DMS79 (cell line): ENCODE results near the gene FBN2.
"Not testable (repeated sequence)": the region's sequence is repeated elsewhere in the genome, so short reads cannot be mapped to it uniquely, and the experiment has no call there.

Source experiments
- DNase-seq: peaks from one replicate; lab custom pipeline; 2025; lab: John Stamatoyannopoulos, UW

The FBN2 gene

GRCh38 chr5:128534726-128535125 is 3.3 kb downstream of the FBN2 start:
- no peak for DNase-seq

- DNase-seq = no peak
Measured at GRCh38 chr5:128532776-128533175, 5.3 kb downstream of the FBN2 start.

GRCh38 chr5:128532127-128532526 is 5.9 kb downstream of the FBN2 start:
- no peak for DNase-seq

GRCh38 chr5:128528637-128529255 is 9.3 kb downstream of the FBN2 start:
- DNase-seq = no peak

- no peak for DNase-seq
Measured at GRCh38 chr5:128528126-128528525, 9.9 kb downstream of the FBN2 start.

GRCh38 chr5:128527077-128527476 is 11.0 kb downstream of the FBN2 start:
- no peak for DNase-seq

- DNase-seq = no peak
Measured at GRCh38 chr5:128522336-128522735, 15.7 kb downstream of the FBN2 start.

GRCh38 chr5:128519827-128520226 is 18.2 kb downstream of the FBN2 start:
- no peak for DNase-seq

- DNase-seq = no peak
Measured at GRCh38 chr5:128516978-128517377, 21.1 kb downstream of the FBN2 start.

GRCh38 chr5:128513806-128514205 is 24.2 kb downstream of the FBN2 start:
- DNase-seq = no peak

GRCh38 chr5:128512894-128513293 is 25.2 kb downstream of the FBN2 start:
- no peak for DNase-seq

- no peak for DNase-seq
Measured at GRCh38 chr5:128506643-128507042, 31.4 kb downstream of the FBN2 start.

- DNase-seq = not testable (repeated sequence)
Measured at GRCh38 chr5:128503727-128504126, 34.3 kb downstream of the FBN2 start.

- DNase-seq = no peak
Measured at GRCh38 chr5:128498844-128499455, 39.1 kb downstream of the FBN2 start.

- DNase-seq = no peak
Measured at GRCh38 chr5:128494516-128494915, 43.5 kb downstream of the FBN2 start.

GRCh38 chr5:128493657-128494329 is 44.3 kb downstream of the FBN2 start:
- no peak for DNase-seq

- DNase-seq = no peak
Measured at GRCh38 chr5:128491291-128491690, 46.8 kb downstream of the FBN2 start.

GRCh38 chr5:128490761-128491160 is 47.3 kb downstream of the FBN2 start:
- no peak for DNase-seq

- no peak for DNase-seq
Measured at GRCh38 chr5:128487041-128487440, 51.0 kb downstream of the FBN2 start.

GRCh38 chr5:128483738-128484137 is 54.3 kb downstream of the FBN2 start:
- DNase-seq = no peak

GRCh38 chr5:128480906-128481633 is 57.0 kb downstream of the FBN2 start:
- DNase-seq = no peak

GRCh38 chr5:128480158-128480557 is 57.9 kb downstream of the FBN2 start:
- DNase-seq = no peak
